Erythroblast (primary cell): ENCODE measurements around the gene ADAMTS16.

Experiments
- GATA1 ChIP-seq: IDR thresholded peaks from 2 replicates; pipeline ENCODE4 v1.6.1; 2011; ENCODE audit warnings: low read depth, mild to moderate bottlenecking, control low read depth, low read length, moderate library complexity
- POLR2A ChIP-seq: IDR thresholded peaks from 2 replicates; pipeline ENCODE4 v1.6.1; 2011; ENCODE audit warnings: mild to moderate bottlenecking, low read length

GRCh38 chr5:5103245-5103644 lies 36.9 kb upstream of the ADAMTS16 start:
- no peak for TF ChIP-seq POLR2A
- no peak for TF ChIP-seq GATA1
